Ovary (tissue), 9 donors: ENCODE results near the gene MYO9B. TPM values are rescaled to one million over a fixed set of nuclear protein-coding genes. Genes with fewer than 3 reads are reported as not detected.

ENCODE experiments used
- DNase-seq, 5 donors: peaks; one replicate each; pipeline ENCODE4 v3.0.0-alpha.2; 2019 to 2020
- H3K27ac ChIP-seq, 2 donors: fragments of 200-600 bp; one replicate each; pipeline versions ENCODE4 v1.5.1 to v1.8.0; 2019 to 2022
- H3K27me3 ChIP-seq: fragments of 200-600 bp; one replicate; pipeline ENCODE4 v1.8.0; 2022
- H3K36me3 ChIP-seq: fragments of 200-600 bp; sonication (generic); one replicate; pipeline ENCODE4 v1.5.1; 2019
- H3K4me1 ChIP-seq: one replicate; pipeline ENCODE4 v1.8.1; 2013; ENCODE audit warnings: mild to moderate bottlenecking, moderate library complexity; ENCODE audit not compliant: insufficient read depth
- H3K4me3 ChIP-seq: fragments of 200-600 bp; sonication (generic); one replicate; pipeline ENCODE4 v1.5.1; 2017
- H3K9me3 ChIP-seq, 2 donors: fragments of 200-600 bp in 1 of 2; sonication (generic) in 1 of 2; one replicate each; pipeline versions ENCODE4 v1.5.1 to v1.8.1; 2013 to 2019; ENCODE audit warnings: mild to moderate bottlenecking in 1 of 2, moderate library complexity in 1 of 2
- CTCF ChIP-seq, 3 donors: fragments of 450-650 bp in 2 of 3; fragments of 200-600 bp in 1 of 3; IDR thresholded peaks; one replicate each; pipeline versions ENCODE4 v1.5.1 to v1.8.0; 2016 to 2022; ENCODE audit warnings: antibody characterized with exemption in 3 of 3, mild to moderate bottlenecking in 1 of 3
- EP300 ChIP-seq: sonication (generic); formaldehyde crosslinking; IDR thresholded peaks from one replicate; pipeline ENCODE4 v1.6.1; 2017; ENCODE audit warnings: antibody characterized with exemption
- POLR2A ChIP-seq: fragments of 450-650 bp; IDR thresholded peaks from one replicate; pipeline ENCODE4 v1.6.1; 2017; ENCODE audit warnings: antibody characterized with exemption, mild to moderate bottlenecking, moderate library complexity
- WGBS, 3 donors: extraction: QIAGEN DNeasy Blood & Tissue Kit in 1 of 3; methylation state at CpG; one replicate each; pipeline versions ENCODE4 v1.1.5 to v1.1.7; 2013 to 2017; 5-methylcytosine and 5-hydroxymethylcytosine counted together
- intact Hi-C, 4 donors: fragments of 100-400 bp; cut with DNase I; formaldehyde crosslinking; loops; one replicate each; pipeline versions ENCODE4 v1.11.0 to v1.15.1; 2022 to 2023
- polyA plus RNA-seq, 2 donors: library from polyadenylated mRNA; stranded (reverse); fragments of 200-250 nt in 1 of 2; fragments of 350-450 nt in 1 of 2; fragmentation: Illumina TruSeq in 1 of 2; extraction: RNeasy Lipid Tissue Mini Kit (QIAGEN cat#74804) in 1 of 2; gene quantifications; one replicate each; pipeline ENCODE4 v1.2.3, GENCODE V29; 2013 to 2014
- total RNA-seq, 7 donors: library from RNA; depleted of rRNA in 2 of 7; stranded (reverse); fragments of >200 nt in 2 of 7; fragmentation: NEBNext Ultra II Directional in 3 of 7; extraction: Animal tissue kit (Norgen Biotek cat#: 25700) in 3 of 7; gene quantifications; one replicate each; pipeline versions ENCODE4 v1.1.0 to v1.2.4, GENCODE V29; 2016 to 2023
- donor health status: DM: no; HTN: no; CAD: no; lungs with moderate emphysema.
- donor health status: DM: no; HTN: no; CAD: no.
- donor health status: Bipolar disorder and iron deficiency.
- donor health status: DM: yes; HTN: yes; CAD: no.
- donor health status: DM: no; HTN: no; CAD: no.
- donor health status: DM: yes; HTN: yes; CAD: no.

MYO9B gene
- total and polyA plus RNA-seq, 9 donors, result 17.9 to 56.3 (median 34.1) TPM

DNA sequence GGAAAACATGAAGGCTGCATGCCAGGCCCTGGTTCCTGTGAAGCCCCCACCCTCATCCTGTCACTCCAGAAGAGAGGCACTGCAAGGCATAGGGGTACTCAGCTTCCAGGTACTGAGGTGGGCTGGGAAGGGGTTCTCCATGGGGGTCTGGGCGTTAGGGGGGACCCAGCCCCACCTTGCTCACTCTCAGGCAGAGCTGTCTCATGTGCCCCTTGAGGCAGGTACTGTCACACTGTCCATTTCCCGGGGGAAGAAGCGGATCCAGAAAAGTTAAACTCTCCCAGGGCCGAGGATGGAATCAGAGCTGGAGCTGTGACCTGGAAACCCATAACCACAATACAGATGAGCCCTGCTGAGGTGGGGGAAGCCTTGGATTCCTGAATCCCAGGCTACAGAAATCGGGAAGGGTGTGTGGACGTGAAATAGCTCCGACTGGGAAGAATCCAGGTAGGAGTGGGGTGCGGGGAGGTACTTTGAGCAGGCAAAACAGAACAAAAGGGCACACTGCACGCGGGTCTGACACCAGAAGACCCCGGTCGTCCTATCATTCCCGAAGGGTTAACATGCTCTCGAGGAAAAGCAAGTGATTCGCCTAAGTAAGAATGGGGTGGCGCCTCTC, 139.0 kb downstream of the MYO9B start:
- Histone ChIP-seq H3K27me3 (no peaks in the 10 kb centered on the region), H3K36me3 (no peaks in the 10 kb centered on the region), H3K27ac (peak overlapping the region in 1 of 2 donors; percentile 92), H3K9me3 (no peaks in the 10 kb centered on the region), H3K4me3 (peak overlapping the region; percentile 66), H3K4me1 (peaks cover 4% of the 10 kb centered on the region)
- TF ChIP-seq POLR2A (no peak), EP300 (no peak), CTCF (IDR thresholded peaks at IDR 0.05) (no peak)
- DNase-seq, result peak in 2 of 5 donors; percentile 33 to 34
- intact Hi-C loops, result loop anchor here in 1 of 4 donors (5.0 kb wide), 1 partner anchor 53 kb away; the partner anchor contains the start of gene BABAM1
- 19 to 29% (median 22%) methylated on average over 16 of the region's 16 CpGs for WGBS, 3 donors

DNA sequence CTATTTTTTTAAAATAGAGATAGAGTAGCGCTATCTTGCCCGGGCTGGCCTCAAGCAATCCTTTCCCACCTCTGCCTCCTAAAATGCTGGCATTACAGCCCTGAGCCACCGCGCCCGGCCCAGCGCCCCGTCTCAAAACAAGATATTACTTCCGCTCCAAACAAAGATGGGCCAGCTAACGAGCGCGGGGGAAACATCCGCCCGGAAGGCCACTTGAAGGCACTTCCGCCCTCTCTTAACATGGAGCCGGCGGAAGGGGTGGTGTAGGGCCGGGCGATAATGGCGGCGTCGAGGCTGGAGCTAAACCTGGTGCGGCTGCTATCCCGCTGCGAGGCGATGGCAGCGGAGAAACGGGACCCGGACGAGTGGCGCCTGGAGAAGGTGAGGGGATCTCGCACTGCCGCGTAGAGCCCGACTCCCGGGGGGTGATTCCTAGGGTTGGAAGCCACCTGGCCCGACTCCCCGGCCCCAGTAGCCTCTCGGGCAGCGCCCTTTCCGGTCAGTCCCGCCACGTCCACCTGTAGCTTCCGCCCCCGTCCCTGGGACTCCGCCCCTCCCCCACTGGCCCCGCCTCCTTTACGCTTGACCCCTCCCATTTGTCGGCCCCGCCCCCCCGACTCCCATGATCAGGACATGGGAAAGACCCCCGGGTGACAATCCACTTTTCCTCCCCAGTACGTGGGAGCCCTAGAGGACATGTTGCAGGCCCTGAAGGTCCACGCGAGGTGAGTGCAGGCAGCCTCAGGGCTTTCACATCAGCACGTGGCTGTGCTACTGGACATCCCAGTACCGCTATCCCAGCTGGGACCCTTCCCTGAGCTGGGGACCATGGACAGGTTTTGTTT, 139.8 kb downstream of the MYO9B start, which contains the start of gene USE1:
Gene USE1 (plus strand): TSS at position 231 of the 845 bp plus-strand sequence. CDS start 49 bp downstream, at position 280.
- Histone ChIP-seq H3K36me3 (no peaks in the 10 kb centered on the region), H3K4me3 (peak within 1 kb of the TSS; percentile 66), H3K9me3 (no peaks in the 10 kb centered on the region), H3K4me1 (peaks cover 9% of the 10 kb centered on the region), H3K27me3 (no peaks in the 10 kb centered on the region), H3K27ac (peak within 1 kb of the TSS; percentile 30 to 92)
- TF ChIP-seq CTCF (IDR thresholded peaks at IDR 0.05), result no peak
- peak; percentile 45 for TF ChIP-seq POLR2A
- no peak for TF ChIP-seq EP300
- 1 to 2% (median 1%) methylated on average over 56 of the region's 56 CpGs for WGBS, 3 donors
- DNase-seq, result peak; percentile 88 to 94 (median 92)
- intact Hi-C loops, result no loop called here

GRCh38 chr19:17216058-17216670, 140.6 kb downstream of the MYO9B start:
- Histone ChIP-seq H3K27me3 (no peaks in the 10 kb centered on the region), H3K36me3 (no peaks in the 10 kb centered on the region), H3K4me3 (peak overlapping the region; percentile 66), H3K4me1 (peaks cover 11% of the 10 kb centered on the region), H3K27ac (no peak overlapping the region), H3K9me3 (no peaks in the 10 kb centered on the region)
- intact Hi-C loops, result no loop called here
- no peak for TF ChIP-seq EP300
- TF ChIP-seq CTCF (IDR thresholded peaks at IDR 0.05), result no peak
- no peak for TF ChIP-seq POLR2A
- DNase-seq, result peak in 4 of 5 donors; percentile 46 to 68 (median 65)
- WGBS, 3 donors, result 71 to 83% (median 76%) methylated on average over 12 to 13 of the region's 13 CpGs

DNA sequence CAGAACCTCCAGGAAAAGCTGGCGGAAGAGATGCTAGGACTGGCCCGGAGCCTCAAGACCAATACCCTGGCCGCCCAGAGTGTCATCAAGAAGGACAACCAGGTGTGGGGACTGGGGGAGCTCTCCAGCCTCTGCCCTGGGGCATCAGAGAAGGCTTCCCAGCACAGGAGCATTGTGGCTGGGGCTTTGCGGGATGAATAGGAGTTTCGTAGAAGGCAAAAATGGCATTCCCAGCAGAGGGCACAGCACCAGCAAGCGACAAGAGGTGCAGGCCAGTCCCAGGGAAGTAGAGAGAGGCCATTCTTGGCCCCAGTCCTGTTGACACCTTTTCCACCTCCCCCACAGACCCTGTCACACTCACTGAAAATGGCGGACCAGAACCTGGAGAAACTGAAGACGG, 143.7 kb downstream of the MYO9B start:
- Histone ChIP-seq H3K9me3 (no peaks in the 10 kb centered on the region), H3K36me3 (no peaks in the 10 kb centered on the region), H3K27me3 (no peaks in the 10 kb centered on the region), H3K4me1 (peaks cover 11% of the 10 kb centered on the region), H3K27ac (no peak overlapping the region), H3K4me3 (no peak overlapping the region)
- WGBS, 3 donors, result 96 to 97% (median 96%) methylated on average over 8 of the region's 8 CpGs
- TF ChIP-seq EP300, result no peak
- TF ChIP-seq POLR2A, result no peak
- TF ChIP-seq CTCF (IDR thresholded peaks at IDR 0.05), result no peak
- intact Hi-C loops, result no loop called here
- DNase-seq, result no peak
